C4-2B (cell line): ENCODE data around the gene MMP17.

Experiments
- CTCF ChIP-seq: fragments of 450-650 bp; conservative IDR thresholded peaks from 2 replicates; pipeline ENCODE4 v1.5.1; 2017; ENCODE audit warnings: mild to moderate bottlenecking
- ZFX ChIP-seq: fragments of 450-650 bp; IDR thresholded peaks from 2 replicates; pipeline ENCODE4 v1.6.1; 2017

GRCh38 chr12:131788070-131788469, 40.1 kb upstream of the MMP17 start:
- no peak for TF ChIP-seq CTCF
- no peak for TF ChIP-seq ZFX
